ENCODE data around the gene SLF2.
A peak's percentile ranks its signal among the peaks of the same experiment; 100 is the strongest.
"Not testable (repeated sequence)": the region's sequence is repeated elsewhere in the genome, so short reads cannot be mapped to it uniquely, and the experiment has no call there.

SLF2 gene

DNA sequence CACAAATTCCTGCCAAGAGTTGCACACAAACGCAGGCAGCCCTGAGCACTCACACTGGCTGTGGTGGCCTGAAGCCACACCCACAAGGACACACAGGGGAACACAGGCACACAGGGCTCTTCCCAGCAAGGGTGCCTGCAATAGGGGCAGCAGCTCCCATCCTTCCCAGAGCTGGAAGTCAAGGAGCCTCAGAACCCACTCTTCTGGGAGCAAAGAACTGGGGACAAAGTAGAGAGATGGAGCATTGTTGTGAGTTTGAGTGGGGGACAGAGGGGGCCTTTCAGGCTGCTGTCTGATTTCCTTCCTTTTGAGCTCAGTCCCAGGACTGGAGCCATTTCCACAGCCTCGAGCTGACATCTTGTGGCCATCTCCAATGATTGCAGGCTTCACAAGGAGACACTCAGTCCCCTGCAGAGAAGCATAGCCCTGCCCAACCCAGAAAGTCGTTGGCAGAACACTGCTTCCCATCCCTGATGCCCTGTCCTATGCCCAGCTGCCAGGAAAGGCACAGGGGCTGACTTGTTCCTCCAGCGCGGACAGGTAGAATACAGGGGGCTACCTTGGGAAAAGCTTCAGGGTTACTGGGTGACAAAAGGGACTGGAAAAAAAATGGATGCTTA is 34.4 kb upstream of the SLF2 start:
- peak; percentile 20 for DNase-seq

DNA sequence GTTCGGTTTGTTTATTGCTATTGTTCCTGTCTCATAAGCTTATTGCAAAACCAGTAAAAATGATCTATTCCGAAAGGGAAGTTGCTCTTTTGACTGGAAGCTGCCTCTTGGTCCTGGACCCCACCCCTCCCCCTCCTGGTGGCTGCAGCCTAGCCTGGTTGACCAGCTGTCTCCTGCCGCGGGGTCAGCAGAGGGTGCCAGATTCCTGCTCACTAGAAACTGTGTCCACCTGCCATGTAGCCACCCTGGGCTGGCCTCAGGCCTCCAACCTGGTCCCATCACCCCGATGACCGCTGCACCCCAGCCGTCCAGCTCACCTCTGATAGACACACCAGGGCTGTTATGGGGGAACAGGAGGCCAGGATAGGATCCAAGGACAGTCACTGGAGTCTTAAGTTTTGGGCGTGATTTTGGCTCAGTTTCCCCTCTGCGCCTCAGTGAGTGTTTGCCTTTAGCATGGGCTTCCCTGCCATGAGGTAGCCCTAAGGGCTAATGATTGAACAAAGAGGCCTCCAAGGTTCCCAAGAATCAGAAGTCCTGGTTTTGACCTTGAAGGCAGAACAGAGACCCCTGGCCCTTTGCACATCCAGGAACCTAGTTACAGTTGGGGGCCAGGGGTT is 32.9 kb upstream of the SLF2 start:
- DNase-seq, result no peak

DNA sequence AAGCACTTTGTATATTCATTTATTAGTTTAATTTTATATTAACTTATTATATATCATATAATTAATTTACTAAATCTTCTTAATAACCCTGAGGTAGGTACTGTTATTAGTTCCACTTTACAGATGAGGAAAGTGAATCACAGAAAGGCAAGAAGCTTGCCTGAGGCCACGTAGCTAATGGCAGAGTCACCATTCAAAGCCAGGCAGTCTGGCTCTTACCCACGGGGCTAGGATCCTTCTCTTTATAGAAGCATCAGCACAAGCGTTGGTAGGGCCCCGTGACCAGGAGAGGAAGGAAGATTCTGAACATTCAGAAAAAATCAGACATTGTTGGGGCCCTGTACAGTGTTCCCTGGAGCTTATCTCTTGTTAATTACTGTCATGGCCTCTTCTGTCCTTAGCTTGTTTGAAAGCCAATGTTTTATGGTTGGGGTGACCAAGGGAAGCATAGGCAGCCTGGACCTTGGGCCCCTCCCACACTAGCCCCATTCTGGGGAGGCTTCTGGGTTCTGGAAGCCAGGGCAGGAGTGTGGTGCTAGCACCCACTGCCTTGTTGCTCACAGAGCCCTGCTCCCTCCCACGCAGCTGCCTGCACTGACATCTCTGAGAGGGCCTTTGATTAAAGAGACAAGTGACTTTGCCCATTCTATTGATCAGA is 31.1 kb upstream of the SLF2 start:
- DNase-seq, result no peak

DNA sequence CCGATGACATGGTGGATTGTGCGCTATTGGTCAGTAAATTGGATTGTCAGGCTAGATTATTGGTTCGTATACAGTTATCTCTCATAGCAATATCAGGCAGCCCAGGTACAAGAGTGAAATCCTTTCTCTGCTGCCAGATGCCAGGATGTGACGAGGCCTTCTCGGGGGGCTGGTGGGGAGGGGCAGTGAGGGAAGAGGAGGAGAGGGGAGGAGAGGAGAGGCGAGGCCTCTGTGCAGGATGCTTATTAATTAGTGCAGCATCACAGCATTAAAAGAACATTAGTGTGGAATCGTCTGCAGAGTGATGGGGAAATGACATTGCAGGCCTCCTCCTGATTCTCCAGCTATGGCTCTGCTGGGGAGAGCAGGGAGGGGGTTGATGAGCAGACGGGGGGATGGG is 30.5 kb upstream of the SLF2 start:
- DNase-seq, result no peak

DNA sequence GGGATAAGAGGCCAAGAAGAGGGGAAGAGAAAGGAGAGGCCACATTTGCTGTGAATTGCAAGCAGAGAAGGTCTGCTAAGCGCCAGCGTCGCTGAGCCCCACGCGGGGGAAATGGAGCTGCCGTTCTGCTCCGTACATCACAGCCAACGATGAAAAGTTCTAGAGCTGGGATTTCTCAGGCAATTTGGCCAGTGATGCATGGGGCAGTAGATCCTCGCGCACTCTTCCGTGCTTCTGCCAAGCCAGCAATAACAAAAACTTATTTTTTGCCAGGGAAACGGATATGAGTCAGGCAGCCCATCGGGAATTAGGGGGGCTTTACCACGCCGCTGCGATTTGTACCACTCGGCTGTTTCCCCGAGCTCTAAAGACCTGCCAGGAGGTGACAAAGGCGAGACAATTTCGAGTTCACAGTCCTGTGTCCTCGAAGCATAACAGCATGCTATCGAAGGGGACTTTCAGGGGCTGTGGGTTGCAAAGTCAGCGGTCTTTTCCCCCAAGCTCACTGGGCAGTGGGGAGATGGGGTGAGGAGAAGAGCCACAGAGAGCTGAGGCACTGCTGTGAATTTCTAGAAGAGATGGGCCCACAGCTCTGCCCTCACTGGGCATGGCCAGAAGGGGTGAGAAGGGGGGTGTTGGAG is 30.0 kb upstream of the SLF2 start:
- DNase-seq, result no peak

DNA sequence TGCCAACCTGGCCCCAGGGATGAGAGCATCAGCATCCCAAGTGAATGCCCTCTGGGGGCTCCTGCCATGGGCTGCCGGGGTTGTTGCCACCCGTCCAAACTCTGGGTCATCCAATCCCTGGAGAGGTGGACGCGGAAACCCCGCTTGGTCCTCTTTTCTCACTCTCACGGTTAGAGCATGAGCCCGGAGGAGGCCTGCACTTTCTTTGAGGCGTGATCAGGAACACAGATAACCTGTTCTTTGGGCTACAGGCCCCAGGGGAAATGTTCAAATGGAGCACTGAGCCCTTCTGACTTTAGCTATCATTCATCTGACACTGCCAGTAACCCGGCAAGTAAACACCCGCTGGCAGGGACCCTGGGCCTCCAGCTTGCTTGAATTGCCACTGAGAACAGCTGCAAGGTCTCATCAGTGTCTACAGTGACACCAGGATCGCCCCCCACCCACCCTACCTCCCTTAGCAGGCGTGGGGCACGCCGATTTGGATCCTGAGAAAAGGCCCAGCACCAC is 29.4 kb upstream of the SLF2 start:
- DNase-seq, result no peak

DNA sequence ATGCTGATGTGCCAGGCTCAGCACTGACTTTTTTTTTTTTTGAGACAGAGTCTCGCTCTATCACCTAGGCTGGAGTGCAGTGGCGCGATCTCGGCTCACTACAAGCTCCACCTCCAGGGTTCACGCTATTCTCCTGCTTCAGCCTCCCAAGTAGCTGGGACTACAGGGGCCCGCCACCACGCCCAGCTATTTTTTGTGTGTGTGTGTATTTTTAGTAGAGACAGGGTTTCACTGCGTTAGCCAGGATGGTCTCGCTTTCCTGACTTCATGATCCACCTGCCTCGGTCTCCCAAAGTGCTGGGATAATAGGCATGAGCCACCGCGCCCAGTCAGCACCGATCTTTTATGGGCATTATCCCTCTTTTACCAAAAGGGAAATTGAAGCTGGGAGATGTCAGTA is 27.2 kb upstream of the SLF2 start:
- DNase-seq, result not testable (repeated sequence)

DNA sequence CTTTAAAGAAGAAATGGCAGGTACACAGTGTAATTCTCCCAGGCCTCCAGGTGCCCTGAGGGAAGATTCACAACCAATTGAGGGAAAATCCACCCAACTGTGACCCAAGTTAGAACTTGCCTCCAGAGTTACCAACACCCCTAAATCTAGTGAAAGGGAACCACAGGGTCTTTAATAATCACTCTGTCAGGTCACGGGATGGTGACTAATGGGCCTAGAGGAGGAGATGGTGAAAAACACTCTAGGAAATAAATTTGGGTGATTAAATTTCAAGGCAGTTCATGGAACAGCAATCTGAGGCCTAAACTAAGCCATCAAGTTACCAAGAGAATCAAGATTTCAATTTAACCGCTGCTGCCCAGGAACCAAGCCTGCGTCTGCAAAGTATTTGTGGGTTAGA is 26.7 kb upstream of the SLF2 start:
- DNase-seq, result no peak

DNA sequence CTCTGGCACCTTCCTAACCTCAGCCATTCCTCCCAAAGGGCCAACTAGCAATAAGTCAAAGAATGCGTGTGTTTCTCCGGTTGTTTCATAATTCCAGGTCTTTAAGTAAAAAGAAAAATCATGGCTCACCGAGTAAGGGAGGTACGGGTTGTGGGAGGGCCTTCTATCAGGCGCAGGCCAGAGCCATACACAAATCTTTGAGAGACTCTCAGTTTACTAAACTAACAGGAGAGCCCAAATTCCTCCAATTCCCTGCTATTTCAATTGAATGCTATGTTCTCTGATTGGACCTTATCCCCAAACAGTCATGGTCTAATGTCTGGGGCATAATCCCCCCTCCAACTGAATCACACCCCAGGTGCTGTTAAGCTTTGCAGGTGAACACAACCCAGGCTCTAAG is 26.2 kb upstream of the SLF2 start:
- no peak for DNase-seq

DNA sequence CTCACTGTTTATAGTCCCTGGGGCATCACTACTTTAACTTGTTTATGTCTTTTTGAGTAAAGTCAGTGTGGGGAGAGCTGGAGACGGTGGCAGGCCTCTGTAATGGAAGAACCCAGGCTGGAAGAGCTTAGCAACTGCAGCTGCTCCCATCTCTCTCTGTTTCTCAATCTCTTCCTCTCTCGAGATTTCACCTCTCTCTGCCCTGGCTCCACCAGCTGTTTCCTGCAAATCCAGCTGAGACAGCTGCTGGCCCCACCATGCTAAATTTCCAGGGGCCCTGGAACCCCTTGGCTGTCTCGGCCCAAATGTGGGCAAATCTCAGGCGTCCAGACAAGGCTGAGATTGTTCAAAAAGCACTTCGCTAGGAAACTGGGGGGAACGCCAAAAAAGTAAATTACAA is 25.8 kb upstream of the SLF2 start:
- DNase-seq, result no peak

DNA sequence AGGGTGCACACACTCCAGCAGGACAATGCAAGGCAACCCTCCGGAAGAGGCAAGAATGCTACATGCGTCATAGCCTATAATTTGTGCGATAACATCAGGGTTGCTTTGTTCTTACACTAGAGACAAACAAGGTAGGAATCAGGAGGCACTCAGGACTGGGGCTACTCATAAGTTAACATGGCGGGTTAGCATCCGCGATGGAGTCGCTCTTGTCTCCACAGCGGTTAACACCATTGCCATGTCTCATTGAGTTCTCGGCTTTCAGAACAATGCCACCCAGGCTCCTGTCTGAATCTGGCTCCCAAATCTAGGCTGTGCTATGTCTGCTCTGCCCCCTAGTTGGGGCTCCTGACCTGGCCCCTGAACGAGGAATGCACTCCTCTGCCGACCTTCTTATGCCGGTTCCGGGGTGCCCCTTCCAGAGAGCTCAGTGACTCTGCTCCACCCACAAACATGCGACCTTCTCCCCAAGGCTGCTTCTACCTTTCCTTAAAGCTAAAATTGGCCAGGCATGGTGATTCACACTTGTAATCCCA is 24.9 kb upstream of the SLF2 start:
- no peak for DNase-seq

DNA sequence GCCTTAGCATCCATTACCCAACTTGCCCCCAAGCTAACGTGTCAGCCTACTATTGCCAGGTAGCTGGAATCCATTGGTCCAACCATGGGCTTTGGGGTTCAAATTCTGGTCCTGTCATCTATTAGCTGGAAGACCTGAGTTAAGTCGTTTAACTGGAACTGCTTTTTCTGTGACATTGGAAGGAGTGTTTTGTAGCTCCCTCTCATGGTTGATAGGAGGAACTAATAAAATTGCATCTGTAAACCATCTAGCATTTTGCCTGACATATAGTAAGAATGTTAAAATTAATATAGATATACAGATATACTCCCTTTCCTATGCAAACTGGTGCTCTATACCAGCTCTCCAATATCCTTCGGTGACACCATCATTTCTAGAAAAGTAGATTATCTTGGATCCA is 23.8 kb upstream of the SLF2 start:
- DNase-seq, result no peak

DNA sequence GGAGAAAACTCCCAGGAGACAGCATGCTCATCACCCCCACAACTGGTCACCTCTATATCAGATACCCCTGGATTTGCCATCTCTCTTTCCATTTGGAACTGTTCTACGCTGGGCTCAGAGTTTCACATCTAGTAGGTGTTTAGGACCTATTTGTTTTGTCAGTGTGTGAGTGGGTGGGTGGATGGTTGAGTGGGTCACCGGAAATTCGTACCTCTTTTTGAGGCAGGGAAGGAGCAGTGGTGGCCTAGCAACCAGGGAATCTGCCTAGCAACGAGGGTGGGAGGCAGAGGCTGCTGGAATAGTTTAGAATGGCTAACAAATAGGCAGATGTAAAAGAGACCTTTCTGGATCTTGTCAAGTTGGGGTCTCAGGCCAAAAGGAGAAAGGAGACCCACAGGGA is 23.2 kb upstream of the SLF2 start:
- no peak for DNase-seq

DNA sequence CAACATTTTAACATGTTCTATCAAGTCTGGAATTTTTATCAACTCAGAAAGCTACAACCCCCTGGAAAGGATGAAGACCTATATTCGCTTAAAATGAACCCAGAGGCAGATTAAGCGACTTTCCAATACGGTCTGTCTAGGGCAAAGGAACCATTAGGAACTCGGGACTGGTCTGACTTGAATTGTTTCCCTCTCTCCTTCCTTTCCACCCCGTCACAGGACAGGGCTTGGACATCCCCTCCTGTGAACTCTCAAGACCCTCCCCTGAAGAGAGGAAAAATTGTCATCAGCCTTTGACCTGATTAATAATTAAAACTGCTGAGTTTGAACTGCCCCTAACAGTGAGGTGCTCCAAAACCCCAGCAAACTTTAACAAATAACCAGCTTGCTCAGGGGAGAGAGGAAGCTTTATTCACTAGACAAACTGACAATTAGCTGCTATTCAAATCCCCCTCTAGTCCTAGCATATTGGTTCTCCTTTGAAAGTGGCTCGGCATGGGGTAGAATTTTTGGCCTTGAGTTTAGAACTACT is 22.6 kb upstream of the SLF2 start:
- DNase-seq, result no peak

DNA sequence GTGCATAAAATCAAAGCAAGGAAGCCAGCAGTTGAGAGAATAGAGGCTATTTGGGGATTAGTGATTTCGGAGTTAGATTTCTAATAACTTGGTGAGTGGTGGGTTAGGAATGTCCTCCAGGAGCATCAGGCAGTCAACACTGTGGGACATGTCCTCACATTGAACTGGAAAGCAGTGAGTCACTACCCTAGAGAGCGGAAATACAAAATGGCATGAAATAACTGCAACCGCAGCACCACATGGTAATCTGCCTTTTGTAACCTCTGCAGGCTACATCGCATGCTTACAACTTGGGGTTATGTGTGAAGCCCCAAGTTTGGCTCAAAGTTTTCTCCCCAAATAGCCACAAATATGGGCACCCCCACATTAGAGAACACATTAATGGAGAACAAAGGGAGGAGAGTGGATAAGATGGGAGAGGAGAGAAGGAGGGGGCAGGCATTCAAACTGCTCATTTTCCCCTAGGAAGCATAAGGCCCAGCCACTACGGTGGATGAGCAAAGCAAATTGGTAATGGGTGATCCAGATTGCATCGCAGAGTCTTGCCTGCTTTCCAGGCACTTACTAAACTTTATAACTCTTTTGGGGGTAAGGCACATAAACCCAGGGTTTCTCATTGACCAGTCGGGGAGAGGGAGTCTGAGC is 22.0 kb upstream of the SLF2 start:
- no peak for DNase-seq

DNA sequence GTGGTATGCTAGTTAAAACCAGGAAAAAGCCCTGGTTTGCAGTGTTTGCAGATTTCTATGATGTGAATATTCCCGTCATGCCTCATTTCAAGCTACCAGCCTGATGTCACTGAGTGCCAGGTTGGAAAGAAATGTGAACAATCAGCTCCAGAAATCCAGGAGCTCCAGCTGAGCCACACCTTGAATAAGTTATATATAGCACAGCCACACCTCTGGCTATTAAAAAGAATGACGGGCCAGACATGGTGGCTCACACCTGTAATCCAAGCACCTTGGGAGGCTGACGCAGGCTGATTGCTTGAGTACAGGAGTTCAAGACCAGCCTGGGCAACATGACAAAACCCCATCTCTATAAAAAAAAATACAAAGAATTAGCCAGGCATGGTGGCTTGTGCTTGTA is 18.7 kb upstream of the SLF2 start:
- no peak for DNase-seq

DNA sequence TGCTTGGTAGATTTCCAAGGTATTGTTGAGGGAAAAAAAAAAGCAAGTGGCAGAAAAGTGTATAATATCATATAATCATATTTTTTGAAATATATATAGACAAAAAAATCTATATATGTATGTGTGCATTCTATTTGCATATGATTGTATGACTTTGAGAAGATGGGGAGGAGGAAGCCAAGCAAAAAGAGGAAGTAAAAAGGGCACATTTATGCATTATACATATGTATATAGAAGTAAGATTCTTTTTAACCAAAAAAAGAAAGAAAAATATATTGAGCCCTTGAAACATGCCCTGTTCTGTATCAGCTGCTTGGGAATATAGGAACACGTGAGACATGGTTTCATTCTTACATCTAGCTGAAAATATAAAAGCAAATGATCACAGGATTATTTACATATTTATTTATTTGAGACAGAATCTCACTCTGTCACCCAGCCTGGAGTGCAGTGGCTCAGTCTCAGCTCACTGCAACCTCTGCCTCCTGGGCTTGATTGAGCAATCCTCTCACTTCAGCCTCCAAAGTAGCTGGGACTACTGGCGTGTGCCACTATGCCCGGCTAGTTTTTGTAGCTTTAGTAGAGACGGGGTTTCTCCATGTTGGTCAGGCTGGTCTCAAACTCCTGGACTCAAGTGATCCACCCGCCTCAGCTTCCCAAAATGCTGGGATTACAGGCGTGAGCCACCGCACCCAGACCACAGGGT is 18.0 kb upstream of the SLF2 start:
- no peak for DNase-seq

DNA sequence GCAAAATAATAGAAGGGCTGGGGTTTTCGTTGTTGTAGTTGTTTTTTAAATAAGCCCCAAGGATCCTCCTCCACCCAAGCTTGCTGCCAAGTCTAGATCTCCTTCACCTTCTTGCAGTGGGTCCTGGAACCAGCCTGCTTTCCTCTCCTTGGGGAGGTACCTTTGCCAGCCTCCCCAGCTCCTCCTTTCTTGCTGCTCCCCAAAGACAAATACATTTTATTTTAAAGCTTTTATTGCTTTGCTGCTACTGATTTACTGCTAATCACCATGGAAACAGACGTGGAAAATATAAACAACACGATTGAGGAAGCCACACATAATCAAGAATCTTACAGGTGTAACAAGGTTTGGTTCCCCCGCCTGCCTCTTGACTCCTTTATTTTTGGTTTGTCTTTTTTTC is 17.4 kb upstream of the SLF2 start:
- DNase-seq, result no peak

DNA sequence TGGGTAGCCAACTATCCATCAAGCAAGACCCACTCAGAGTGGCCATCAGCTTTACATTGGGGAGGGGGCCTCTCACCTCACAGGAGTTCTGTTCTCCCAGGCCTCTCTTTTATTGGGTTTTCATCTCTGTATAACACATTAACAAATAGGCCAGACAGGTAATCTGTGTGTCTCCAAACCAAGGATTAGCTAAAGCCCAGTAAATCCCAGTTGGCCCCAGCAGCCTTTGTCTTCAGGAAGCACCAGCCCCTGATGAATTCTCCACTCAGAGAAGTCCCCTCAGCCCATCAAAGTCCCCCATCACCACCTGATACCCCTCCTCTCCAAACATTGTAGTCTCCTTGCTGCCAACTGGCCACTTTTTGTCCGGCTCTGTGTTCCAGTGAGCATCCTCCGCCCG is 16.9 kb upstream of the SLF2 start:
- DNase-seq, result no peak

DNA sequence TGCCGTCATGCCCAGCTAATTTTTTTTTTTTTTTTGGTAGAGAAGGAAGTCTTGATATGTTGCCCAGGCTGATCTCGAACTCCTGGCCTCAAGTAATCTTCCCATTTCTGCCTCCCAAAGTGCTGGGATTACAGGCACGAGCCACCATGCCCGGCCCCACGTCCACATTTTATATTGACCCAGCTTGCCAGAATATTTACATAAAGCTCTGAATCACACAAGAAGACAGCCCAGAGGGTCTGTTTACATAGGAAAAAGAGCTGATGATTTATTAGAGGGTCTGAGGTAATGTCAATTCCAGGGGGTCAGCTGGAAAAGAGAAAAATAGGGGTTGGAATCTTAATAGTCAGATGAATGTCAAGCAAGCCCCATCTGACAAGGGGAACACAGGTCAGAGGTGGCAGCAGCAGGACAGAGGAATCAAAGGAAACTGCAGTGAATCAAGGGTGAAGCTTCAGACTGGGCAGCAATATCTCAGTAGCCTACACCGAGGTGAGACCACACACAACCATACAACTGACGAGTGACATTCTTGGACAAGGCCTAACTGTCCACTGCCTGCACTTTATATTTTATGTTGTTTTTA is 15.8 kb upstream of the SLF2 start:
- DNase-seq, result no peak

DNA sequence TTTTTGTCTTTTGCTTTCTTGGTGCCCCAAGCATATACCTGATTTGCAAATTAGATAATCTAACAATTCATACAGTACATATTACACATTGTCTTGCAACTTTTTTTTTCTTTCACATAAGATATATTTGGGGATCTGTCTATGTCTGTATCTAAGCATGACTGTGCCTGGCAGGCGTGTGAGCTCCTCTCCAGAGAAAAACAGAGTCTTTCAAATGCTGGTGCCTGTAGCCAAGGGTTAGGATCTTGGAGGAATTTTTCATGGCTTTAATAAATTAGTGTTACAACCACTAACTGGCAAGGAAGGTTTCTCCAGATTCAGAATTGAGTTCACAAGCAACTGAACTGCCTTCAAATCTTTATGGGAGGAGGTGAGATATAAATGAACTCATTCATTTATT is 14.8 kb upstream of the SLF2 start:
- DNase-seq, result no peak

DNA sequence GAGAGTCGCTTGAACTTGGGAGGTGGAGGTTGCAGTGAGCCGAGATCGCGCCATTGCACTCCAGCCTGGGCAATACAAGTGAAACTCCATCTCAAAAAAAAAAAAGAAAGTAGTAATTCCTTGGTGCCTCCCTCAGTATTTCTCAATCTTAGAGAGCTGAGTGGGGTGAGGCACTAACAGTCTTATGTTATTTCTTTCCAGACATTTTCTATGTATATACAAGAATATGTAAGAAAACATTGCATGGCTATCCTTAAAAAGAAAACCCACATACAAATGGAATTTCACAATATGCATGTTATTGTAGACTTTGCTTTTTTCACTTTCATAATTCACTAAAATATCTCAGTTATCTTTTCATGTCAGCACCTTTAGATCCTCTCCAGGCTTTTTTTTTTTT is 13.6 kb upstream of the SLF2 start:
- no peak for DNase-seq
